Measurements from ENCODE around the gene PREPL.
"Not testable (repeated sequence)": the region's sequence is repeated elsewhere in the genome, so short reads cannot be mapped to it uniquely, and the experiment has no call there.

- TF ChIP-seq, protein P1, sequence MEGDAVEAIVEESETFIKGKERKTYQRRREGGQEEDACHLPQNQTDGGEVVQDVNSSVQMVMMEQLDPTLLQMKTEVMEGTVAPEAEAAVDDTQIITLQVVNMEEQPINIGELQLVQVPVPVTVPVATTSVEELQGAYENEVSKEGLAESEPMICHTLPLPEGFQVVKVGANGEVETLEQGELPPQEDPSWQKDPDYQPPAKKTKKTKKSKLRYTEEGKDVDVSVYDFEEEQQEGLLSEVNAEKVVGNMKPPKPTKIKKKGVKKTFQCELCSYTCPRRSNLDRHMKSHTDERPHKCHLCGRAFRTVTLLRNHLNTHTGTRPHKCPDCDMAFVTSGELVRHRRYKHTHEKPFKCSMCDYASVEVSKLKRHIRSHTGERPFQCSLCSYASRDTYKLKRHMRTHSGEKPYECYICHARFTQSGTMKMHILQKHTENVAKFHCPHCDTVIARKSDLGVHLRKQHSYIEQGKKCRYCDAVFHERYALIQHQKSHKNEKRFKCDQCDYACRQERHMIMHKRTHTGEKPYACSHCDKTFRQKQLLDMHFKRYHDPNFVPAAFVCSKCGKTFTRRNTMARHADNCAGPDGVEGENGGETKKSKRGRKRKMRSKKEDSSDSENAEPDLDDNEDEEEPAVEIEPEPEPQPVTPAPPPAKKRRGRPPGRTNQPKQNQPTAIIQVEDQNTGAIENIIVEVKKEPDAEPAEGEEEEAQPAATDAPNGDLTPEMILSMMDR (IDR thresholded peaks at IDR 0.05; ENCODE audit: insufficient read depth, low read length, poor library complexity, severe bottlenecking): not testable (repeated sequence)
- TF ChIP-seq EZH2phosphoT487 (conservative IDR thresholded peaks at IDR 0.05; ENCODE audit: low read length): not testable (repeated sequence)
Measured at GRCh38 chr2:44303766-44304165, 57.5 kb downstream of the PREPL start.

Measured in SU-DHL-6 (cell line).